HEK293 (cell line): Measurements from ENCODE around the gene WWC1.

Experiments used
- BCL11A ChIP-seq: fragments of 450-650 bp; formaldehyde crosslinking; IDR thresholded peaks from 2 replicates; pipeline ENCODE4 v1.5.1; 2016; ENCODE audit warnings: low read depth, missing biosample characterization, missing genetic modification characterization
- ZBTB7A ChIP-seq: fragments of 450-650 bp; formaldehyde crosslinking; IDR thresholded peaks from 2 replicates; pipeline ENCODE4 v1.5.1; 2016; ENCODE audit warnings: low read depth, missing biosample characterization, missing genetic modification characterization
- ZNF132 ChIP-seq: fragments of 450-650 bp; formaldehyde crosslinking; IDR thresholded peaks from 2 replicates; pipeline ENCODE4 v1.5.1; 2017; ENCODE audit warnings: missing biosample characterization, missing genetic modification characterization, borderline replicate concordance
- ZNF23 ChIP-seq: fragments of 450-650 bp; formaldehyde crosslinking; IDR thresholded peaks from 2 replicates; pipeline ENCODE4 v1.5.1; 2016; ENCODE audit warnings: missing biosample characterization, missing genetic modification characterization, borderline replicate concordance
- ZNF394 ChIP-seq: fragments of 450-650 bp; formaldehyde crosslinking; IDR thresholded peaks from 2 replicates; pipeline ENCODE4 v1.5.1; 2016; ENCODE audit warnings: missing biosample characterization, missing genetic modification characterization, mild to moderate bottlenecking, moderate library complexity, borderline replicate concordance
- ZNF423 ChIP-seq: fragments of 450-650 bp; formaldehyde crosslinking; IDR thresholded peaks from 2 replicates; pipeline ENCODE4 v1.5.1; 2016; ENCODE audit warnings: missing biosample characterization, missing genetic modification characterization
- ZNF660 ChIP-seq: fragments of 450-650 bp; IDR thresholded peaks from 2 replicates; pipeline ENCODE4 v1.5.1; 2018; ENCODE audit warnings: missing biosample characterization, mild to moderate bottlenecking, missing genetic modification characterization
- TF ChIP-seq, protein P1 (sequence below): fragments of 450-650 bp; formaldehyde crosslinking; IDR thresholded peaks from 2 replicates; pipeline ENCODE4 v1.5.1; 2016; ENCODE audit warnings: missing biosample characterization, missing genetic modification characterization
- TF ChIP-seq, protein P2 (sequence below): fragments of 450-650 bp; IDR thresholded peaks from 2 replicates; pipeline ENCODE4 v1.5.1; 2018; ENCODE audit warnings: missing biosample characterization, mild to moderate bottlenecking, missing genetic modification characterization
- TF ChIP-seq, protein P3 (sequence below): fragments of 450-650 bp; formaldehyde crosslinking; IDR thresholded peaks from 2 replicates; pipeline ENCODE4 v1.5.1; 2017; ENCODE audit warnings: missing biosample characterization, missing genetic modification characterization
- TF ChIP-seq, protein P4 (sequence below): fragments of 450-650 bp; formaldehyde crosslinking; IDR thresholded peaks from 2 replicates; pipeline ENCODE4 v1.5.1; 2016; ENCODE audit warnings: missing biosample characterization, missing genetic modification characterization

DNA sequence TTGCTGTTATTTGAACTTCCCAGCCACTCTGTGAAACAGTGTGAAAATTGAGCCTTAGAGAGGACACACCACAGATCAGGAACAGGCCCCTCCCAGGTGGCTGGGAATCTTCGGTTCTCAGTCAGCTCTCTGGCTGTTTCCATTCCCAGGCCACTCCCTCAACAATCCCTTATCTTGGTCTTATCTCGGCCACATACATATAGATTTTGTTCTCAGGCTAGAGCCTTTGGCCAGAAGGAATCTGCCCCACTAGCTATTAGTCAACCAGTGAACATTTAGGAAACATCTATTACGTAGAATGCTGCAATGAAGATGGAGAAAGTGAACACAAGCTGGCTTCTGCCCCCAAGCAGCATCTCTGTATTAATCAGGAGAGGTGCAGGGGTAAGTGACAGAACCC lies 21.0 kb upstream of the WWC1 start:
- TF ChIP-seq ZNF132 (tag by site-specific recombination) (no peak), ZNF423 (tag by site-specific recombination) (no peak), ZNF394 (tag by site-specific recombination) (no peak), ZNF23 (no peak), ZNF660 (tag by site-specific recombination) (no peak), BCL11A (no peak), ZBTB7A (tag by site-specific recombination) (no peak)
- TF ChIP-seq, protein P1, sequence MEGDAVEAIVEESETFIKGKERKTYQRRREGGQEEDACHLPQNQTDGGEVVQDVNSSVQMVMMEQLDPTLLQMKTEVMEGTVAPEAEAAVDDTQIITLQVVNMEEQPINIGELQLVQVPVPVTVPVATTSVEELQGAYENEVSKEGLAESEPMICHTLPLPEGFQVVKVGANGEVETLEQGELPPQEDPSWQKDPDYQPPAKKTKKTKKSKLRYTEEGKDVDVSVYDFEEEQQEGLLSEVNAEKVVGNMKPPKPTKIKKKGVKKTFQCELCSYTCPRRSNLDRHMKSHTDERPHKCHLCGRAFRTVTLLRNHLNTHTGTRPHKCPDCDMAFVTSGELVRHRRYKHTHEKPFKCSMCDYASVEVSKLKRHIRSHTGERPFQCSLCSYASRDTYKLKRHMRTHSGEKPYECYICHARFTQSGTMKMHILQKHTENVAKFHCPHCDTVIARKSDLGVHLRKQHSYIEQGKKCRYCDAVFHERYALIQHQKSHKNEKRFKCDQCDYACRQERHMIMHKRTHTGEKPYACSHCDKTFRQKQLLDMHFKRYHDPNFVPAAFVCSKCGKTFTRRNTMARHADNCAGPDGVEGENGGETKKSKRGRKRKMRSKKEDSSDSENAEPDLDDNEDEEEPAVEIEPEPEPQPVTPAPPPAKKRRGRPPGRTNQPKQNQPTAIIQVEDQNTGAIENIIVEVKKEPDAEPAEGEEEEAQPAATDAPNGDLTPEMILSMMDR, result no peak
- TF ChIP-seq, protein P2, sequence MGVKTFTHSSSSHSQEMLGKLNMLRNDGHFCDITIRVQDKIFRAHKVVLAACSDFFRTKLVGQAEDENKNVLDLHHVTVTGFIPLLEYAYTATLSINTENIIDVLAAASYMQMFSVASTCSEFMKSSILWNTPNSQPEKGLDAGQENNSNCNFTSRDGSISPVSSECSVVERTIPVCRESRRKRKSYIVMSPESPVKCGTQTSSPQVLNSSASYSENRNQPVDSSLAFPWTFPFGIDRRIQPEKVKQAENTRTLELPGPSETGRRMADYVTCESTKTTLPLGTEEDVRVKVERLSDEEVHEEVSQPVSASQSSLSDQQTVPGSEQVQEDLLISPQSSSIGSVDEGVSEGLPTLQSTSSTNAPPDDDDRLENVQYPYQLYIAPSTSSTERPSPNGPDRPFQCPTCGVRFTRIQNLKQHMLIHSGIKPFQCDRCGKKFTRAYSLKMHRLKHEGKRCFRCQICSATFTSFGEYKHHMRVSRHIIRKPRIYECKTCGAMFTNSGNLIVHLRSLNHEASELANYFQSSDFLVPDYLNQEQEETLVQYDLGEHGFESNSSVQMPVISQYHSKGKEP (tag by site-specific recombination), result no peak
- TF ChIP-seq, protein P3, sequence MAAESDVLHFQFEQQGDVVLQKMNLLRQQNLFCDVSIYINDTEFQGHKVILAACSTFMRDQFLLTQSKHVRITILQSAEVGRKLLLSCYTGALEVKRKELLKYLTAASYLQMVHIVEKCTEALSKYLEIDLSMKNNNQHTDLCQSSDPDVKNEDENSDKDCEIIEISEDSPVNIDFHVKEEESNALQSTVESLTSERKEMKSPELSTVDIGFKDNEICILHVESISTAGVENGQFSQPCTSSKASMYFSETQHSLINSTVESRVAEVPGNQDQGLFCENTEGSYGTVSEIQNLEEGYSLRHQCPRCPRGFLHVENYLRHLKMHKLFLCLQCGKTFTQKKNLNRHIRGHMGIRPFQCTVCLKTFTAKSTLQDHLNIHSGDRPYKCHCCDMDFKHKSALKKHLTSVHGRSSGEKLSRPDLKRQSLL, result no peak
- TF ChIP-seq, protein P4, sequence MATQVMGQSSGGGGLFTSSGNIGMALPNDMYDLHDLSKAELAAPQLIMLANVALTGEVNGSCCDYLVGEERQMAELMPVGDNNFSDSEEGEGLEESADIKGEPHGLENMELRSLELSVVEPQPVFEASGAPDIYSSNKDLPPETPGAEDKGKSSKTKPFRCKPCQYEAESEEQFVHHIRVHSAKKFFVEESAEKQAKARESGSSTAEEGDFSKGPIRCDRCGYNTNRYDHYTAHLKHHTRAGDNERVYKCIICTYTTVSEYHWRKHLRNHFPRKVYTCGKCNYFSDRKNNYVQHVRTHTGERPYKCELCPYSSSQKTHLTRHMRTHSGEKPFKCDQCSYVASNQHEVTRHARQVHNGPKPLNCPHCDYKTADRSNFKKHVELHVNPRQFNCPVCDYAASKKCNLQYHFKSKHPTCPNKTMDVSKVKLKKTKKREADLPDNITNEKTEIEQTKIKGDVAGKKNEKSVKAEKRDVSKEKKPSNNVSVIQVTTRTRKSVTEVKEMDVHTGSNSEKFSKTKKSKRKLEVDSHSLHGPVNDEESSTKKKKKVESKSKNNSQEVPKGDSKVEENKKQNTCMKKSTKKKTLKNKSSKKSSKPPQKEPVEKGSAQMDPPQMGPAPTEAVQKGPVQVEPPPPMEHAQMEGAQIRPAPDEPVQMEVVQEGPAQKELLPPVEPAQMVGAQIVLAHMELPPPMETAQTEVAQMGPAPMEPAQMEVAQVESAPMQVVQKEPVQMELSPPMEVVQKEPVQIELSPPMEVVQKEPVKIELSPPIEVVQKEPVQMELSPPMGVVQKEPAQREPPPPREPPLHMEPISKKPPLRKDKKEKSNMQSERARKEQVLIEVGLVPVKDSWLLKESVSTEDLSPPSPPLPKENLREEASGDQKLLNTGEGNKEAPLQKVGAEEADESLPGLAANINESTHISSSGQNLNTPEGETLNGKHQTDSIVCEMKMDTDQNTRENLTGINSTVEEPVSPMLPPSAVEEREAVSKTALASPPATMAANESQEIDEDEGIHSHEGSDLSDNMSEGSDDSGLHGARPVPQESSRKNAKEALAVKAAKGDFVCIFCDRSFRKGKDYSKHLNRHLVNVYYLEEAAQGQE, result no peak
